Testis (tissue), 2 donors: ENCODE measurements around the gene FARP1.

Source experiments
- CTCF ChIP-seq, 3 experiments: fragments of 450-650 bp in 2 of 3; fragments of 200-600 bp in 1 of 3; sonication (generic) in 1 of 3; IDR thresholded peaks; one replicate each; pipeline ENCODE4 v1.5.1; 2016 to 2019; ENCODE audit warnings: antibody characterized with exemption in 3 of 3, mild to moderate bottlenecking in 2 of 3, moderate library complexity in 1 of 3
- POLR2A ChIP-seq: fragments of 450-650 bp; IDR thresholded peaks from one replicate; pipeline ENCODE4 v1.6.1; 2017; ENCODE audit warnings: antibody characterized with exemption, mild to moderate bottlenecking, moderate library complexity

- TF ChIP-seq CTCF (IDR thresholded peaks at IDR 0.05) (no peak), POLR2A (no peak)
These were observed 301.5 kb downstream of the FARP1 start for GRCh38 chr13:98444381-98444780.
